Activated CD8-positive, alpha-beta memory T cell treated with anti-CD3 and anti-CD28 coated beads, Interleukin-2, amount 50 U/mL, for 1 hour (primary cell): ENCODE measurements around the gene MUL1.
A peak's percentile ranks its signal among the peaks of the same experiment; 100 is the strongest.
"Not testable (repeated sequence)": the region's sequence is repeated elsewhere in the genome, so short reads cannot be mapped to it uniquely, and the experiment has no call there.

Experiments used
- DNase-seq: peaks from one replicate; pipeline ENCODE4 v3.0.0-alpha.2; 2020; ENCODE audit errors: extremely low read depth

The MUL1 gene

GRCh38 chr1:20507564-20508410, at the start of gene MUL1:
TSS of gene MUL1 (minus strand) at chr1:20508151. CDS start at chr1:20508024, 127 bp downstream.
- DNase-seq, result peak; percentile 83

GRCh38 chr1:20555758-20556120, 47.8 kb upstream of the MUL1 start:
- DNase-seq, result no peak

- DNase-seq, result no peak
These were observed 47.2 kb upstream of the MUL1 start for GRCh38 chr1:20555025-20555757.

DNA sequence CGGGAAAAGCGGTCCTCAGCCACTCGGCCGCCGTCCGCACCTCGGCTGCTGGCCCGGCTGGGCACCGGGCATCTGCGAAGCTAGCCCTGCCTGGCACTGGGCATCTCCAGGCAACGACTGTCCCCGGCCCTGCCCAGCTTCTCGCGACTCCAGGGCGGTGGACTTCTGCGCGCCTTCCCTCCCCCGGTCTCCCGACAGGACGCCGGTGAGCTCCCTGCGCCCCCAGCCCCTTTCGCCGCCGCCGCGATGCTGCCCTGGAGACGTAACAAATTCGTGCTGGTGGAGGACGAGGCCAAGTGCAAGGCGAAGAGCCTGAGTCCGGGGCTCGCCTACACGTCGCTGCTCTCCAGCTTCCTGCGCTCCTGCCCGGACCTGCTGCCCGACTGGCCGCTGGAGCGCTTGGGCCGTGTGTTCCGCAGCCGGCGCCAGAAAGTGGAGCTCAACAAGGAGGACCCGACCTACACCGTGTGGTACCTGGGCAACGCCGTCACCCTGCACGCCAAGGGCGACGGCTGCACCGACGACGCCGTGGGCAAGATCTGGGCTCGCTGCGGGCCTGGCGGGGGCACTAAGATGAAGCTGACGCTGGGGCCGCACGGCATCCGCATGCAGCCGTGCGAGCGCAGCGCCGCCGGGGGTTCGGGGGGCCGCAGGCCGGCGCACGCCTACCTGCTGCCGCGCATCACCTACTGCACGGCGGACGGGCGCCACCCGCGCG, 44.9 kb upstream of the MUL1 start:
- no peak for DNase-seq

GRCh38 chr1:20551945-20552727, 44.2 kb upstream of the MUL1 start, which contains the start of gene FAM43B:
TSS of gene FAM43B (plus strand) at chr1:20552573. CDS start at chr1:20552974, 401 bp downstream.
- no peak for DNase-seq

DNA sequence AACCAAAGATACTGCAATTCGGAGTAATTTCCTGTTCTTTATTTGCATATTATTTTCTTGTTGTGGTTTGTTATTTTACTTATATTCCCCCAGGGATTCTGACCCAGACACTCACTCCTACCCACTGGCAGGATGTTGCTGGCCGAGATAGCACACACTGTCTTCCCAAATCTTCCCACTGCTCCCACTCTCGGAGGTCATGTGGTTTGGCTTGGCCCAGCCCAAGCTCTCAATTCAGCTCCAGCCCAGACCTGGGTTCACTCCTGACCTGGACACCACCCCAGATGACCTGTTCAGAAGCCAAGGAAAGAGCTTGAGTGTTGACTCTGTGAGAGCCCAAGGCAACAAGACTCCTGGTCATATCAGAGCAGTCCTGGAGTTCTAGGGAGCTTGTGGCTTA, 43.2 kb upstream of the MUL1 start:
- DNase-seq, result no peak

DNA sequence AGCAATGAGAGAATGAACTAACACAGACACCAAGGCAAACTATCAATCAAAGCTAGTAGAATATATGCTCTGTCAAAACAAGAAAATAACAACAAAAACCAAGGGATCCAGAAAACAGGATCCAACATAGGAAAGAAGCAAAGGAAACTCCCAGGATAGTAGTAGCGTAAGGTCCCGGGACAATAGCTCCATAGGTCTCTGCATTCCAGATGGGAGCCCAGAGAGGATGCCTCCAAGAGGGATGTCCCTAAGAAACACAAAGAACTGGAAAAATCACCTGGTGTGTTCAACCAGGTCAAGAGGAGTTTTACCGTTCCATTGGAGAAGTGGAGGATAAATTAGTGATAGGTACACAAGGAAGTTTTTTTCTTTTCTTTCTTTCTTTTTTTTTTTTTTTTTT, 38.7 kb upstream of the MUL1 start:
- no peak for DNase-seq

- no peak for DNase-seq
These were observed 32.3 kb upstream of the MUL1 start for GRCh38 chr1:20540281-20540680.

- no peak for DNase-seq
These were observed 31.0 kb upstream of the MUL1 start for GRCh38 chr1:20538760-20539551.

DNA sequence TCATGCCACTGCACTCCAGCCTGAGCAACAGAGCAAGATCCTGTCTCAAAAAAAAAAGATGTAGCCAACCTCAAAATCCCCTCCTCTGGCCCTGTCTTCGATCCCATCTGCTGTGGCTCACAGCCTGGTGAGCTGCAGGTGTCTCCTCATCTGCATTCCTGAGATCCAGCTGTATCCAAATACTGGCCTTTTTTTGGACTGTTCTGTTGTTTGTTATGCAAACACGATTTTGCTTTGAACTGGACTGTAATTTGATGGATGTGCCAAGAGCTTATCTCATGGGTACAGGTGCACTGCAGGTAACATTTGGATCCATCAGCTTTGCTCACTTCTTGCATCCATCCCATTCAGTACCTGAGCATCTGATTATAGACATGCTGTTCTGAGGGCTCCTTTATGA, 30.3 kb upstream of the MUL1 start:
- DNase-seq, result no peak

GRCh38 chr1:20534659-20535417, 26.9 kb upstream of the MUL1 start:
- DNase-seq, result no peak

- DNase-seq, result no peak
These were observed 25.7 kb upstream of the MUL1 start for GRCh38 chr1:20533635-20534034.

DNA sequence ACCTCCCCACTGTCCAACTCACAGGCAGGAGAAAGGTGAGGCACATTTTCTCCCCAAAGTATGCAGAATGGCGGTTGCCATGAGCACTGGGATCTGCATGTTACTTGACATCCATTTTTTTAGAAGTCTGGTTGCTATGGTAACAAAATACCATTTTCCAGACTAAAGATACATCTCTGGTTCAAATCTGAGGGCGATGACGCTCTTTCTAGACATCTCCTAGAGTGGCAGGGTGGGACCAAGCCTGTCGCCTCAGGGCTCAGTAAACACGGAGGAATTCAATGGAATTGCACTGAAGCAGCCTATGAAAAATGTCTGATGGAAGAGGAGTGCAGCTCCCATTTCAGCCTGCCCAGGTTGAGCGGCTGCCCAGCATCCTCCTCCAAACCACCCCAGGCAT, 22.9 kb upstream of the MUL1 start:
- no peak for DNase-seq

DNA sequence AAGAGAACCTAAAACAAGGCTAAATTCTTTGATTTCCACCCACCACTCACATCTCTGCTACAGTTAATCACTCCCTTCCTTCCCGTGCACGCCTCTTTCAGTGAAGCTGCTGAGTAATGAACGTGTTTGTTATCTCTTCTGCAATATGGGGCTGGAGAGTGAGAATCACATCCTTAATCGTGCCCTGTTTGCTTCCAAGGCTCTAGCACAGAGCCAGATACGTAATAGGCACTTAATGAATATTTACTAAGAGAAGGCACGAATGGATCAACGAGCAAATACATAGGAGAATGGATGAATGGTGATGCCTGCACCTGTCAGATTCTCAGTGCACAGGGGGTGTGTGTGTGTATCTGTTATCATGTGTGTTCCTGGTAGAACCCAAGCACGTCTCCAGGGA, 22.4 kb upstream of the MUL1 start:
- no peak for DNase-seq

- no peak for DNase-seq
These were observed 20.3 kb upstream of the MUL1 start for GRCh38 chr1:20528221-20528620.

DNA sequence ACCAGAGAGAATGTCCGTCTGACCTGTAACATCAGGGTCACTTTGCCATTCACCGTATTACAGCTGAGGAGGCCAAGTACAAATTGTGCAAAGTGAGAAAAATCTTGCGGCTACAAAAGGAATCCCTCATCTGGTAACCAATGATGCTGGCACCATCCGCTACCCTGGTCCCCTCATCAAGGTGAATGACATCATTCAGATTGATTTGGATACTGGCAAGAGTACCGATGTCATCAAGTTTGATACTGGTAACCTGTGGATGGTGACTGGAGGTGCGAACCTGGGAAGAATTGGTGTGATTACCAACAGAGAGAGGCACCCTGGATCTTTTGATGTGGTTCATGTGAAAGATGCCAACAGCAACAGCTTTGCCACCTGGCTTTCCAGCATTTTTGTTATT, 18.3 kb upstream of the MUL1 start:
- no peak for DNase-seq

GRCh38 chr1:20521960-20522861, 14.3 kb upstream of the MUL1 start:
- no peak for DNase-seq

DNA sequence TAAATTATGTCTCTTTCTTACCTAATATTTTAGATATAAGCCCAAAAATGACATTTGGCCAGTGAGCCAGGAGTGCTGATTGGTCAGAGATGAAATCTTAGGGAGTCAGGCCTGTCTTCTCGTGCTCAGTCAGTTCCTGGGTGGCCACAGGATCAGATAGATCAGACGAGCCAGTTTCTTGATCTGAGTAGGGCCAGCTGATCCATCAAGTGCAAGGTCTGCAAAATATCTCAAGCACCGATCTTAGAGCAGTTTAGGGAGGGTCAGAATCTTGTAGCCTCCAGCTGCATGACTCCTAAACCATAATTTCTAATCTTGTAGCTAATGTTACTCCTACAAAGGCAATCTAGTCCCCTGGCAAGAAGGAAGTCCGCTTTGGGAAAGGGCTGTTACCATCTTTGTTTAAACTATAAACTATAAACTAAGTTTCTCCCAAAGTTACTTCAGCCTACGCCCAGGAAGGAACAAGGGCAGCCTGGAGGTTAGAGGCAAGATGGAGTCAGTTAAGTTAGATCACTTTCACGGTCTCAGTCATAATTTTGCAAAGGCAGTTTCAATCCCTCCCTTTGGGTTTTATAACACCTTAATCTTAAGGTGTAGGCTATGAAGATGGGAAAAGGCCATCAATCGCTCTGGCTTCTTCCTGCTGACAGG, 11.8 kb upstream of the MUL1 start:
- DNase-seq, result not testable (repeated sequence)
